RWPE2 (cell line): ENCODE data around the gene USE1.

Experiments
- ATAC-seq: fragments of 200-7000 bp; cut with Tn5 transposase; 3 replicates; pipeline ENCODE4 v1.9.1; 2021; ENCODE audit warnings: low read depth
- DNase-seq: peaks from one replicate; pipeline ENCODE4 v3.0.0-alpha.2; 2020; ENCODE audit warnings: low spot score
- H3K27ac ChIP-seq: fragments of 450-650 bp; 2 replicates; pipeline ENCODE4 v1.5.1; 2017; ENCODE audit warnings: mild to moderate bottlenecking; ENCODE audit not compliant: poor library complexity, severe bottlenecking
- H3K27me3 ChIP-seq: fragments of 250-450 bp; sonication (Bioruptor Pico); 2 replicates; pipeline ENCODE4 v1.5.1; 2021; ENCODE audit warnings: mild to moderate bottlenecking, moderate library complexity; ENCODE audit not compliant: insufficient read depth, poor library complexity, severe bottlenecking
- H3K36me3 ChIP-seq: fragments of 250-450 bp; sonication (Bioruptor Pico); 2 replicates; pipeline ENCODE4 v1.5.1; 2020; ENCODE audit warnings: low read depth, mild to moderate bottlenecking, moderate library complexity
- H3K4me1 ChIP-seq: fragments of 250-450 bp; sonication (Bioruptor Pico); 2 replicates; pipeline ENCODE4 v1.5.1; 2021; ENCODE audit warnings: mild to moderate bottlenecking, moderate library complexity; ENCODE audit not compliant: insufficient read depth, poor library complexity, severe bottlenecking
- H3K4me3 ChIP-seq: fragments of 250-450 bp; sonication (Bioruptor Pico); 2 replicates; pipeline ENCODE4 v1.5.1; 2021; ENCODE audit warnings: mild to moderate bottlenecking, moderate library complexity; ENCODE audit not compliant: severe bottlenecking
- H3K9me3 ChIP-seq: fragments of 250-450 bp; sonication (Bioruptor Pico); 2 replicates; pipeline ENCODE4 v1.5.1; 2021; ENCODE audit warnings: mild to moderate bottlenecking, moderate library complexity; ENCODE audit not compliant: severe bottlenecking
- CTCF ChIP-seq: fragments of 450-650 bp; IDR thresholded peaks from one replicate; pipeline ENCODE4 v1.5.1; 2017; ENCODE audit warnings: mild to moderate bottlenecking, moderate library complexity; ENCODE audit not compliant: poor library complexity, severe bottlenecking

The USE1 gene

GRCh38 chr19:17263712-17264640 is 48.8 kb downstream of the USE1 start:
- Histone ChIP-seq H3K4me3 (no peak overlapping the region), H3K36me3 (peaks cover 5% of the 10 kb centered on the region; the same call in 1 of the 2 replicates), H3K27ac (no peak overlapping the region), H3K9me3 (no peaks in the 10 kb centered on the region), H3K4me1 (peaks cover 5% of the 10 kb centered on the region), H3K27me3 (no peaks in the 10 kb centered on the region)
- no peak for ATAC-seq
- DNase-seq: no peak
- TF ChIP-seq CTCF: no peak

- ATAC-seq (no peak), DNase-seq (no peak)
- H3K36me3 ChIP-seq: peaks cover 12% of the 10 kb centered on the region; the same call in 1 of the 2 replicates
- no peak within 1 kb of the TSS for H3K27ac ChIP-seq
- H3K27me3 ChIP-seq: no peaks in the 10 kb centered on the region
- no peak within 1 kb of the TSS for H3K4me3 ChIP-seq
- no peaks in the 10 kb centered on the region for H3K9me3 ChIP-seq
- peaks cover 5% of the 10 kb centered on the region for H3K4me1 ChIP-seq
- TF ChIP-seq CTCF: no peak
Measured at GRCh38 chr19:17264641-17264979, 49.5 kb downstream of the USE1 start, which contains the start of gene USHBP1. USHBP1 (minus strand) TSS chr19:17264745; CDS start chr19:17264299, 446 bp downstream.

- no peak for ATAC-seq
- DNase-seq: no peak
- no peaks in the 10 kb centered on the region for H3K27me3 ChIP-seq
- H3K27ac ChIP-seq: peak overlapping the region; percentile 73
- peaks cover 5% of the 10 kb centered on the region for H3K4me1 ChIP-seq
- no peaks in the 10 kb centered on the region for H3K9me3 ChIP-seq
- no peak for TF ChIP-seq CTCF
- peaks cover 18% of the 10 kb centered on the region; the same call in 1 of the 2 replicates for H3K36me3 ChIP-seq
- no peak overlapping the region for H3K4me3 ChIP-seq
Measured at GRCh38 chr19:17266026-17266425, 50.9 kb downstream of the USE1 start.

- TF ChIP-seq CTCF: no peak
- peak overlapping the region; percentile 73 for H3K27ac ChIP-seq
- DNase-seq (no peak), ATAC-seq (no peak)
- peaks cover 5% of the 10 kb centered on the region for H3K4me1 ChIP-seq
- no peak overlapping the region for H3K4me3 ChIP-seq
- no peaks in the 10 kb centered on the region for H3K9me3 ChIP-seq
- H3K27me3 ChIP-seq: no peaks in the 10 kb centered on the region
- peaks cover 24% of the 10 kb centered on the region for H3K36me3 ChIP-seq
Measured at GRCh38 chr19:17266589-17266974, 51.4 kb downstream of the USE1 start.
